Measurements from ENCODE around the gene KRT34.
"Not testable (repeated sequence)": the region's sequence is repeated elsewhere in the genome, so short reads cannot be mapped to it uniquely, and the experiment has no call there.

Gene KRT34

GRCh38 chr17:41387670-41388069 lies 5.6 kb upstream of the KRT34 start:
- no peaks in the 10 kb centered on the region for H3K36me3 ChIP-seq (replicated peaks; ENCODE audit: low read depth, low read length)
- no peak overlapping the region for H2AFZ ChIP-seq (ENCODE audit: low read depth, low read length)
- TF ChIP-seq EZH2phosphoT487 (IDR thresholded peaks at IDR 0.05; ENCODE audit: low read depth) (no peak), CTCF (IDR thresholded peaks at IDR 0.05; ENCODE audit: low read depth, low read length) (no peak)

GRCh38 chr17:41386227-41386626 lies 4.1 kb upstream of the KRT34 start:
- H3K4me3 ChIP-seq (ENCODE audit: low read length): no peak overlapping the region
- H4K20me1 ChIP-seq (ENCODE audit: insufficient read depth, low read length): no peaks in the 10 kb centered on the region
- peaks cover 3% of the 10 kb centered on the region; the same call in 1 of the 2 replicates for H3K27me3 ChIP-seq (ENCODE audit: low read depth, low read length)
- H3K4me1 ChIP-seq (ENCODE audit: low read length): no peaks in the 10 kb centered on the region
- no peak overlapping the region for H3K27ac ChIP-seq (ENCODE audit: low read length)
- TF ChIP-seq EZH2phosphoT487 (IDR thresholded peaks at IDR 0.05; ENCODE audit: low read depth) (no peak), CTCF (IDR thresholded peaks at IDR 0.05; ENCODE audit: low read depth, low read length) (no peak)
- no peaks in the 10 kb centered on the region for H3K79me2 ChIP-seq (ENCODE audit: low read length)
- H2AFZ ChIP-seq (ENCODE audit: low read depth, low read length): no peak overlapping the region
- H3K9ac ChIP-seq (ENCODE audit: low read length): no peak overlapping the region
- H3K36me3 ChIP-seq (replicated peaks; ENCODE audit: low read depth, low read length): no peaks in the 10 kb centered on the region
- H3K4me2 ChIP-seq (ENCODE audit: low read length): no peak overlapping the region
- H3K9me3 ChIP-seq (ENCODE audit: insufficient read depth, low read length): peaks cover 6% of the 10 kb centered on the region; the same call in 1 of the 2 replicates

More at GRCh38 chr17:41387670-41388069, 5.6 kb upstream of the KRT34 start:
- H3K4me3 ChIP-seq (ENCODE audit: low read length): no peak overlapping the region
- no peaks in the 10 kb centered on the region for H4K20me1 ChIP-seq (ENCODE audit: insufficient read depth, low read length)
- peaks cover 11% of the 10 kb centered on the region for H3K27me3 ChIP-seq (ENCODE audit: low read depth, low read length)
- H3K79me2 ChIP-seq (ENCODE audit: low read length): no peaks in the 10 kb centered on the region
- H3K9me3 ChIP-seq (ENCODE audit: insufficient read depth, low read length): peaks cover 6% of the 10 kb centered on the region; the same call in 1 of the 2 replicates
- no peak overlapping the region for H3K4me2 ChIP-seq (ENCODE audit: low read length)
- no peak overlapping the region for H3K27ac ChIP-seq (ENCODE audit: low read length)
- no peaks in the 10 kb centered on the region for H3K4me1 ChIP-seq (ENCODE audit: low read length)
- H3K9ac ChIP-seq (ENCODE audit: low read length): no peak overlapping the region

- TF ChIP-seq CTCF (IDR thresholded peaks at IDR 0.05; ENCODE audit: low read depth, low read length) (no peak), EZH2phosphoT487 (IDR thresholded peaks at IDR 0.05; ENCODE audit: low read depth) (no peak)
- Histone ChIP-seq H3K27ac (ENCODE audit: low read length) (no peak overlapping the region), H3K79me2 (ENCODE audit: low read length) (no peaks in the 10 kb centered on the region), H3K9ac (ENCODE audit: low read length) (no peak overlapping the region), H2AFZ (ENCODE audit: low read depth, low read length) (no peak overlapping the region), H3K27me3 (ENCODE audit: low read depth, low read length) (no peaks in the 10 kb centered on the region), H3K4me1 (ENCODE audit: low read length) (no peaks in the 10 kb centered on the region), H3K9me3 (ENCODE audit: insufficient read depth, low read length) (peaks cover 6% of the 10 kb centered on the region; the same call in 1 of the 2 replicates), H3K36me3 (replicated peaks; ENCODE audit: low read depth, low read length) (no peaks in the 10 kb centered on the region), H4K20me1 (ENCODE audit: insufficient read depth, low read length) (no peaks in the 10 kb centered on the region), H3K4me2 (ENCODE audit: low read length) (no peak overlapping the region), H3K4me3 (ENCODE audit: low read length) (no peak overlapping the region)
These were observed 1.6 kb upstream of the KRT34 start for GRCh38 chr17:41383690-41384089.

GRCh38 chr17:41382394-41382793 lies 288 bp upstream of the KRT34 start:
- TF ChIP-seq CTCF (IDR thresholded peaks at IDR 0.05; ENCODE audit: low read depth, low read length) (no peak), EZH2phosphoT487 (IDR thresholded peaks at IDR 0.05; ENCODE audit: low read depth) (no peak)
- peaks cover 6% of the 10 kb centered on the region; the same call in 1 of the 2 replicates for H3K9me3 ChIP-seq (ENCODE audit: insufficient read depth, low read length)
- no peak overlapping the region for H3K4me2 ChIP-seq (ENCODE audit: low read length)
- no peak overlapping the region for H2AFZ ChIP-seq (ENCODE audit: low read depth, low read length)
- H3K27me3 ChIP-seq (ENCODE audit: low read depth, low read length): no peaks in the 10 kb centered on the region; the same call in 1 of the 2 replicates
- H4K20me1 ChIP-seq (ENCODE audit: insufficient read depth, low read length): no peaks in the 10 kb centered on the region
- H3K9ac ChIP-seq (ENCODE audit: low read length): no peak overlapping the region
- no peak overlapping the region for H3K4me3 ChIP-seq (ENCODE audit: low read length)
- H3K27ac ChIP-seq (ENCODE audit: low read length): no peak overlapping the region
- no peaks in the 10 kb centered on the region for H3K79me2 ChIP-seq (ENCODE audit: low read length)
- no peaks in the 10 kb centered on the region for H3K4me1 ChIP-seq (ENCODE audit: low read length)
- no peaks in the 10 kb centered on the region for H3K36me3 ChIP-seq (replicated peaks; ENCODE audit: low read depth, low read length)

GRCh38 chr17:41380091-41380490 lies 2.0 kb downstream of the KRT34 start:
- H4K20me1 ChIP-seq (ENCODE audit: insufficient read depth, low read length); H3K9me3 ChIP-seq (ENCODE audit: insufficient read depth, low read length); H3K27me3 ChIP-seq (ENCODE audit: low read depth, low read length); H3K4me2 ChIP-seq (ENCODE audit: low read length); H3K27ac ChIP-seq (ENCODE audit: low read length); H3K4me1 ChIP-seq (ENCODE audit: low read length); H3K79me2 ChIP-seq (ENCODE audit: low read length); H3K4me3 ChIP-seq (ENCODE audit: low read length); H3K36me3 ChIP-seq (replicated peaks; ENCODE audit: low read depth, low read length); H3K9ac ChIP-seq (ENCODE audit: low read length); H2AFZ ChIP-seq (ENCODE audit: low read depth, low read length): not testable (repeated sequence)
